ENCODE results near the gene LYL1. TPM values are rescaled to one million over a fixed set of nuclear protein-coding genes. Genes with fewer than 3 reads are reported as not detected.
A peak's percentile ranks its signal among the peaks of the same experiment; 100 is the strongest.

The LYL1 gene
- total RNA-seq, 1 donor: 0.36 TPM

GRCh38 chr19:13127811-13128575, 25.3 kb upstream of the LYL1 start:
- no peaks in the 10 kb centered on the region for H3K27me3 ChIP-seq (ENCODE audit: insufficient read depth, low read length)
- peaks cover 24% of the 10 kb centered on the region for H3K4me1 ChIP-seq (ENCODE audit: insufficient read depth, low read length)
- no peak overlapping the region for H3K4me3 ChIP-seq (ENCODE audit: insufficient read depth, low read length)
- no peak for TF ChIP-seq CTCF (IDR thresholded peaks at IDR 0.05; ENCODE audit: extremely low read depth, low read depth, low read length)
- DNase-seq (ENCODE audit: insufficient read length, low spot score, missing footprints): peak; percentile 49
- peaks cover 67% of the 10 kb centered on the region for H4K20me1 ChIP-seq (ENCODE audit: insufficient read depth, low read length)
- H3K79me2 ChIP-seq (ENCODE audit: insufficient read depth, low read length): peaks cover 92% of the 10 kb centered on the region
- H2AFZ ChIP-seq (ENCODE audit: low read length): no peak overlapping the region
- peaks cover 17% of the 10 kb centered on the region for H3K36me3 ChIP-seq (ENCODE audit: insufficient read depth, low read length)
- peak overlapping the region; percentile 43 for H3K27ac ChIP-seq (ENCODE audit: low read depth, low read length)
- H3K9me3 ChIP-seq (ENCODE audit: low read depth, low read length): no peaks in the 10 kb centered on the region
- no peak overlapping the region for H3K4me2 ChIP-seq (ENCODE audit: insufficient read depth, low read length)

GRCh38 chr19:13127051-13127450, 24.4 kb upstream of the LYL1 start:
- DNase-seq (ENCODE audit: insufficient read length, low spot score, missing footprints): peak; percentile 53
- no peak for TF ChIP-seq CTCF (IDR thresholded peaks at IDR 0.05; ENCODE audit: extremely low read depth, low read depth, low read length)
- H3K4me1 ChIP-seq (ENCODE audit: insufficient read depth, low read length): peaks cover 18% of the 10 kb centered on the region
- no peaks in the 10 kb centered on the region for H3K27me3 ChIP-seq (ENCODE audit: insufficient read depth, low read length)
- H3K9me3 ChIP-seq (ENCODE audit: low read depth, low read length): no peaks in the 10 kb centered on the region
- H3K27ac ChIP-seq (ENCODE audit: low read depth, low read length): peak overlapping the region; percentile 19
- no peak overlapping the region for H2AFZ ChIP-seq (ENCODE audit: low read length)
- H3K36me3 ChIP-seq (ENCODE audit: insufficient read depth, low read length): peaks cover 18% of the 10 kb centered on the region
- no peak overlapping the region for H3K4me2 ChIP-seq (ENCODE audit: insufficient read depth, low read length)
- H4K20me1 ChIP-seq (ENCODE audit: insufficient read depth, low read length): peaks cover 68% of the 10 kb centered on the region
- H3K79me2 ChIP-seq (ENCODE audit: insufficient read depth, low read length): peaks cover 98% of the 10 kb centered on the region
- no peak overlapping the region for H3K4me3 ChIP-seq (ENCODE audit: insufficient read depth, low read length)

- H3K36me3 ChIP-seq (ENCODE audit: insufficient read depth, low read length): peaks cover 23% of the 10 kb centered on the region
- H3K4me3 ChIP-seq (ENCODE audit: insufficient read depth, low read length): no peak overlapping the region
- TF ChIP-seq CTCF (IDR thresholded peaks at IDR 0.05; ENCODE audit: extremely low read depth, low read depth, low read length): no peak
- no peak overlapping the region for H3K4me2 ChIP-seq (ENCODE audit: insufficient read depth, low read length)
- H3K4me1 ChIP-seq (ENCODE audit: insufficient read depth, low read length): peaks cover 41% of the 10 kb centered on the region
- H3K9me3 ChIP-seq (ENCODE audit: low read depth, low read length): no peaks in the 10 kb centered on the region
- peaks cover 98% of the 10 kb centered on the region for H3K79me2 ChIP-seq (ENCODE audit: insufficient read depth, low read length)
- H2AFZ ChIP-seq (ENCODE audit: low read length): no peak overlapping the region
- DNase-seq (ENCODE audit: insufficient read length, low spot score, missing footprints): peak; percentile 29
- H4K20me1 ChIP-seq (ENCODE audit: insufficient read depth, low read length): peaks cover 67% of the 10 kb centered on the region
- peak overlapping the region; percentile 96 for H3K27ac ChIP-seq (ENCODE audit: low read depth, low read length)
- no peaks in the 10 kb centered on the region for H3K27me3 ChIP-seq (ENCODE audit: insufficient read depth, low read length)
Observed at GRCh38 chr19:13122980-13123957, 20.6 kb upstream of the LYL1 start.
